GM12878 (cell line): Measurements from ENCODE around the gene FGGY. TPM values are rescaled to one million over a fixed set of nuclear protein-coding genes. Genes with fewer than 3 reads are reported as not detected.
A peak's percentile ranks its signal among the peaks of the same experiment; 100 is the strongest.

Source experiments
- ATAC-seq: fragments of 200-7000 bp; cut with Tn5 transposase; 3 replicates; pipeline ENCODE4 v1.9.1; 2020; ENCODE audit warnings: mild to moderate bottlenecking, moderate library complexity
- BruUV-seq: library from RNA; stranded (reverse); fragments of 400-500 nt; replicated peaks from 2 replicates; lab custom pipeline; 2021; lab: Mats Ljungman, UMichigan
- CTCF ChIA-PET: fragments of 300-600 bp; sonication (Branson Sonifier 250); formaldehyde crosslinking; extraction: SDS; loops from one replicate; lab custom pipeline; 2021; ENCODE audit warnings: inconsistent platforms; lab: Yijun Ruan, JAX
- POLR2A ChIA-PET: fragments of 350-600 bp; formaldehyde crosslinking; extraction: SDS; loops from one replicate; lab custom pipeline; 2021; ENCODE audit warnings: inconsistent platforms; lab: Charles Lee
- RAD21 ChIA-PET: fragments of 300-600 bp; sonication (Branson Sonifier 250); formaldehyde crosslinking; loops from one replicate; lab custom pipeline; 2023; ENCODE audit warnings: antibody characterized with exemption; ENCODE audit not compliant: unreplicated experiment; lab: Charles Lee
- SMC1A ChIA-PET: fragments of 300-600 bp; sonication (Branson Sonifier 250); formaldehyde crosslinking; loops from one replicate; lab custom pipeline; 2023; ENCODE audit not compliant: unreplicated experiment, uncharacterized antibody; lab: Charles Lee
- DNase-seq: peaks from one replicate; pipeline ENCODE4 v3.0.0-alpha.2; 2011; ENCODE audit warnings: low read depth, low spot score
- FAIRE-seq: peaks from 3 replicates; lab custom pipeline; 2011; peaks lifted over from hg19 to GRCh38; lab: Jason Lieb, UNC
- H2AFZ ChIP-seq: 2 replicates; pipeline ENCODE4 v1.6.0; 2011; ENCODE audit warnings: low read depth, low read length, control low read depth; ENCODE audit not compliant: control insufficient read depth
- H3K27ac ChIP-seq: 2 replicates; pipeline ENCODE4 v1.5.1; 2011; ENCODE audit warnings: control low read depth; ENCODE audit not compliant: control insufficient read depth, insufficient read depth
- H3K27me3 ChIP-seq, 2 experiments: replicated peaks in 1 of 2; 2 replicates each; pipeline versions ENCODE4 v1.6.0 to v1.6.1; 2011; ENCODE audit warnings: low read length in 1 of 2; ENCODE audit not compliant: control insufficient read depth in 2 of 2, insufficient read depth in 2 of 2
- H3K36me3 ChIP-seq, 2 experiments: 2 replicates each; pipeline ENCODE4 v1.5.1; 2011; ENCODE audit warnings: low read length in 1 of 2; ENCODE audit not compliant: control insufficient read depth in 2 of 2, insufficient read depth in 2 of 2
- H3K4me1 ChIP-seq: 2 replicates; pipeline ENCODE4 v1.6.1; 2011; ENCODE audit warnings: mild to moderate bottlenecking, low read length, moderate library complexity, mixed read lengths; ENCODE audit not compliant: control insufficient read depth, insufficient read depth
- H3K4me2 ChIP-seq: 2 replicates; pipeline ENCODE4 v1.6.0; 2011; ENCODE audit warnings: control low read depth; ENCODE audit not compliant: control insufficient read depth, insufficient read depth
- H3K4me3 ChIP-seq: fragments of 200-600 bp; sonication (generic); 2 replicates; pipeline ENCODE4 v1.5.1; 2016
- H3K79me2 ChIP-seq: 2 replicates; pipeline ENCODE4 v1.6.0; 2011; ENCODE audit warnings: low read length; ENCODE audit not compliant: control insufficient read depth, insufficient read depth
- H3K9ac ChIP-seq: 2 replicates; pipeline ENCODE4 v1.8.0; 2011; ENCODE audit warnings: low read length, control low read depth, mixed read lengths; ENCODE audit not compliant: control insufficient read depth, insufficient read depth
- H3K9me3 ChIP-seq: replicated peaks from 3 replicates; pipeline ENCODE4 v1.5.1; 2011; ENCODE audit warnings: mild to moderate bottlenecking, low read length; ENCODE audit not compliant: control insufficient read depth, insufficient read depth
- H4K20me1 ChIP-seq: 2 replicates; pipeline ENCODE4 v1.6.0; 2011; ENCODE audit not compliant: control insufficient read depth, insufficient read depth
- GATAD2B ChIP-seq: fragments of 450-650 bp; conservative IDR thresholded peaks from 2 replicates; pipeline ENCODE4 v1.6.1; 2017; ENCODE audit warnings: low read depth, mild to moderate bottlenecking, moderate library complexity
- MLLT1 ChIP-seq: fragments of 450-650 bp; IDR thresholded peaks from 2 replicates; pipeline ENCODE4 v1.6.1; 2016; ENCODE audit warnings: mild to moderate bottlenecking
- NR2F1 ChIP-seq: fragments of 450-650 bp; conservative IDR thresholded peaks from 2 replicates; pipeline ENCODE4 v1.6.1; 2017; ENCODE audit warnings: mild to moderate bottlenecking
- POU2F2 ChIP-seq: IDR thresholded peaks from 3 replicates; pipeline ENCODE4 v1.6.1; 2011; ENCODE audit warnings: low read depth, mild to moderate bottlenecking, low read length, borderline replicate concordance
- SP1 ChIP-seq: IDR thresholded peaks from one replicate; pipeline ENCODE4 v1.6.1; 2011; ENCODE audit warnings: low read depth, low read length
- ZBTB11 ChIP-seq: fragments of 450-650 bp; formaldehyde crosslinking; IDR thresholded peaks from 2 replicates; pipeline ENCODE4 v1.5.0; 2022; ENCODE audit warnings: mild to moderate bottlenecking, missing genetic modification characterization
- ZBTB40 ChIP-seq: fragments of 450-650 bp; IDR thresholded peaks from 2 replicates; pipeline ENCODE4 v1.6.1; 2016; ENCODE audit warnings: mild to moderate bottlenecking, moderate library complexity, borderline replicate concordance
- ZNF592 ChIP-seq: fragments of 450-650 bp; IDR thresholded peaks from 2 replicates; pipeline ENCODE4 v1.6.1; 2017; ENCODE audit warnings: mild to moderate bottlenecking, moderate library complexity
- ZSCAN29 ChIP-seq: fragments of 450-650 bp; IDR thresholded peaks from 2 replicates; pipeline ENCODE4 v1.6.1; 2017; ENCODE audit warnings: mild to moderate bottlenecking, moderate library complexity
- WGBS: methylation state at CpG from one replicate; pipeline ENCODE4 v1.1.6; 2016; ENCODE audit warnings: low lambda C conversion rate; ENCODE audit not compliant: insufficient replicate concordance, insufficient coverage; ENCODE audit errors: missing lambda C conversion rate; 5-methylcytosine and 5-hydroxymethylcytosine counted together
- in situ Hi-C: fragments of 300-500 bp; cut with MboI; formaldehyde crosslinking; loops from 9 replicates; pipeline ENCODE4 v1.14.3; 2018; ENCODE audit warnings: mixed read lengths
- intact Hi-C: fragments of 100-400 bp; cut with micrococcal nuclease; formaldehyde crosslinking; loops from one replicate; pipeline ENCODE4 v1.14.2; 2022; ENCODE audit not compliant: unreplicated experiment
- polyA plus RNA-seq, 11 experiments: library from polyadenylated mRNA; depleted of rRNA in 4 of 11; unstranded in 6 of 11; stranded (reverse) in 5 of 11; fragments of >200 nt; fragmentation: Nextera tagmentation in 4 of 11; fragmentation: Illumina TruSeq in 1 of 11; extraction: Ambion mirVana in 4 of 11; extraction: Trizol in 1 of 11; gene quantifications; 1 replicate in 1 of 11; 2 replicates in 10 of 11; pipeline versions ENCODE4 v1.2.1 to v1.2.3, GENCODE V29; 2011 to 2016; ENCODE audit warnings: inconsistent platforms in 2 of 11, missing spikeins in 2 of 11, low read depth in 1 of 11
- total RNA-seq, 4 experiments: library from RNA; depleted of rRNA in 3 of 4; stranded (reverse); fragments of >200 nt in 3 of 4; fragmentation: Illumina TruSeq in 1 of 4; extraction: Trizol in 1 of 4; gene quantifications; 2 replicates each; pipeline versions ENCODE4 v1.2.1 to v1.2.3, GENCODE V29; 2013 to 2021

Gene FGGY
- total and polyA plus RNA-seq, 10 of the 15 experiments (the other 5 are each of a cell fraction or from before 2014, with no cell fraction given): 6.2 to 11.9 (median 7.5) TPM

- no peak for TF ChIP-seq ZNF592
- no peak for TF ChIP-seq NR2F1
- TF ChIP-seq ZSCAN29: no peak
- no peak for TF ChIP-seq POU2F2
- TF ChIP-seq GATAD2B: no peak
- no peak for TF ChIP-seq SP1
Observed at GRCh38 chr1:59383963-59384362, 87.1 kb downstream of the FGGY start (continued).

- intact Hi-C loops (no loop called here), in situ Hi-C loops (no loop called here)
- no peak overlapping the region for H2AFZ ChIP-seq
- ATAC-seq (peak; percentile 85), DNase-seq (no peak), FAIRE-seq (no peak)
- no peaks in the 10 kb centered on the region for H4K20me1 ChIP-seq
- 58% methylated on average over 1 of the region's 1 CpG for WGBS
- H3K4me2 ChIP-seq: no peak overlapping the region
- ChIA-PET RAD21 (interaction anchor here (0.6 to 1.6 kb wide), 3 partner anchors 30 to 315 kb away, joined by 3 to 6 read pairs (median 3); no protein-coding TSS in a partner anchor), SMC1A (interaction anchor here (1.2 to 1.6 kb wide), 2 partner anchors 56 to 314 kb away, joined by 3 read pairs; no protein-coding TSS in a partner anchor), POLR2A (no interaction called here), CTCF (no interaction called here)
- H3K79me2 ChIP-seq: no peaks in the 10 kb centered on the region
- no peaks in the 10 kb centered on the region for H3K27me3 ChIP-seq
- peaks cover 6% of the 10 kb centered on the region; the same call in 1 of the 2 replicates for H3K4me1 ChIP-seq
- no peak overlapping the region for H3K9ac ChIP-seq
- BruUV-seq: no TSS peak
- no peaks in the 10 kb centered on the region for H3K9me3 ChIP-seq
- H3K36me3 ChIP-seq: no peaks in the 10 kb centered on the region
- no peak overlapping the region for H3K27ac ChIP-seq
- no peak overlapping the region for H3K4me3 ChIP-seq
- TF ChIP-seq ZBTB11 (CRISPR knock-in tag) (no peak), MLLT1 (no peak), POU2F2 (no peak), ZBTB40 (no peak)
Observed at GRCh38 chr1:59384443-59384842, 87.5 kb downstream of the FGGY start.
